NCI-H2227 (cell line): ENCODE data around the gene FGF19.
"Not testable (repeated sequence)": the region's sequence is repeated elsewhere in the genome, so short reads cannot be mapped to it uniquely, and the experiment has no call there.

Experiments used
- DNase-seq: peaks from one replicate; lab custom pipeline; 2025; ENCODE audit not compliant: unreplicated experiment; lab: John Stamatoyannopoulos, UW

FGF19 gene

GRCh38 chr11:69697469-69697843 lies 6.4 kb downstream of the FGF19 start:
- no peak for DNase-seq

GRCh38 chr11:69696749-69697468 lies 6.9 kb downstream of the FGF19 start:
- DNase-seq: no peak

GRCh38 chr11:69695995-69696394 lies 7.8 kb downstream of the FGF19 start:
- DNase-seq: not testable (repeated sequence)

- no peak for DNase-seq
Observed at GRCh38 chr11:69695581-69695980, 8.2 kb downstream of the FGF19 start.

- no peak for DNase-seq
Observed at GRCh38 chr11:69694781-69695180, 9.0 kb downstream of the FGF19 start.

GRCh38 chr11:69692422-69692821 lies 11.4 kb downstream of the FGF19 start:
- no peak for DNase-seq

- no peak for DNase-seq
Observed at GRCh38 chr11:69691463-69691862, 12.4 kb downstream of the FGF19 start.

GRCh38 chr11:69689484-69690319 lies 14.1 kb downstream of the FGF19 start:
- DNase-seq: no peak

GRCh38 chr11:69687969-69688771 lies 15.7 kb downstream of the FGF19 start:
- DNase-seq: not testable (repeated sequence)

GRCh38 chr11:69686856-69687255 lies 17.0 kb downstream of the FGF19 start:
- DNase-seq: no peak

- no peak for DNase-seq
Observed at GRCh38 chr11:69686452-69686851, 17.4 kb downstream of the FGF19 start.

- DNase-seq: no peak
Observed at GRCh38 chr11:69685348-69685747, 18.5 kb downstream of the FGF19 start.

- no peak for DNase-seq
Observed at GRCh38 chr11:69684651-69685050, 19.2 kb downstream of the FGF19 start.

GRCh38 chr11:69683764-69684333 lies 20.0 kb downstream of the FGF19 start:
- DNase-seq: no peak

GRCh38 chr11:69682681-69683326 lies 21.0 kb downstream of the FGF19 start:
- DNase-seq: no peak

- no peak for DNase-seq
Observed at GRCh38 chr11:69682221-69682620, 21.6 kb downstream of the FGF19 start.

GRCh38 chr11:69680688-69681087 lies 23.1 kb downstream of the FGF19 start:
- DNase-seq: no peak

- no peak for DNase-seq
Observed at GRCh38 chr11:69677749-69678148, 26.1 kb downstream of the FGF19 start.

- DNase-seq: peak; percentile 97
Observed at GRCh38 chr11:69674886-69675714, 28.7 kb downstream of the FGF19 start, which contains the start of gene LTO1. Gene LTO1, minus strand, starts transcription at chr11:69675353. Its CDS starts 114 bp downstream, at chr11:69675239.
